AG09319 (cell line): ENCODE data around the gene SCYL2.
"Not testable (repeated sequence)": the region's sequence is repeated elsewhere in the genome, so short reads cannot be mapped to it uniquely, and the experiment has no call there.

Experiments
- DNase-seq: peaks from one replicate; pipeline ENCODE4 v3.0.0-alpha.2; 2010; ENCODE audit warnings: low read depth; ENCODE audit errors: extremely low read depth
- CTCF ChIP-seq: IDR thresholded peaks from 2 replicates; pipeline ENCODE4 v1.5.1; 2011; ENCODE audit warnings: low read depth, mild to moderate bottlenecking, inconsistent platforms, low read length, moderate library complexity

Gene SCYL2, protein sequence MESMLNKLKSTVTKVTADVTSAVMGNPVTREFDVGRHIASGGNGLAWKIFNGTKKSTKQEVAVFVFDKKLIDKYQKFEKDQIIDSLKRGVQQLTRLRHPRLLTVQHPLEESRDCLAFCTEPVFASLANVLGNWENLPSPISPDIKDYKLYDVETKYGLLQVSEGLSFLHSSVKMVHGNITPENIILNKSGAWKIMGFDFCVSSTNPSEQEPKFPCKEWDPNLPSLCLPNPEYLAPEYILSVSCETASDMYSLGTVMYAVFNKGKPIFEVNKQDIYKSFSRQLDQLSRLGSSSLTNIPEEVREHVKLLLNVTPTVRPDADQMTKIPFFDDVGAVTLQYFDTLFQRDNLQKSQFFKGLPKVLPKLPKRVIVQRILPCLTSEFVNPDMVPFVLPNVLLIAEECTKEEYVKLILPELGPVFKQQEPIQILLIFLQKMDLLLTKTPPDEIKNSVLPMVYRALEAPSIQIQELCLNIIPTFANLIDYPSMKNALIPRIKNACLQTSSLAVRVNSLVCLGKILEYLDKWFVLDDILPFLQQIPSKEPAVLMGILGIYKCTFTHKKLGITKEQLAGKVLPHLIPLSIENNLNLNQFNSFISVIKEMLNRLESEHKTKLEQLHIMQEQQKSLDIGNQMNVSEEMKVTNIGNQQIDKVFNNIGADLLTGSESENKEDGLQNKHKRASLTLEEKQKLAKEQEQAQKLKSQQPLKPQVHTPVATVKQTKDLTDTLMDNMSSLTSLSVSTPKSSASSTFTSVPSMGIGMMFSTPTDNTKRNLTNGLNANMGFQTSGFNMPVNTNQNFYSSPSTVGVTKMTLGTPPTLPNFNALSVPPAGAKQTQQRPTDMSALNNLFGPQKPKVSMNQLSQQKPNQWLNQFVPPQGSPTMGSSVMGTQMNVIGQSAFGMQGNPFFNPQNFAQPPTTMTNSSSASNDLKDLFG

GRCh38 chr12:100266835-100267602 lies at the start of gene SCYL2, which contains the start of gene DEPDC4:
TSS of gene SCYL2 (plus strand) at chr12:100267177. CDS start at chr12:100282971, 15,794 bp downstream.
TSS of gene DEPDC4 (minus strand) at chr12:100267079. CDS start at chr12:100267076, 3 bp downstream.
- no peak for TF ChIP-seq CTCF

DNA sequence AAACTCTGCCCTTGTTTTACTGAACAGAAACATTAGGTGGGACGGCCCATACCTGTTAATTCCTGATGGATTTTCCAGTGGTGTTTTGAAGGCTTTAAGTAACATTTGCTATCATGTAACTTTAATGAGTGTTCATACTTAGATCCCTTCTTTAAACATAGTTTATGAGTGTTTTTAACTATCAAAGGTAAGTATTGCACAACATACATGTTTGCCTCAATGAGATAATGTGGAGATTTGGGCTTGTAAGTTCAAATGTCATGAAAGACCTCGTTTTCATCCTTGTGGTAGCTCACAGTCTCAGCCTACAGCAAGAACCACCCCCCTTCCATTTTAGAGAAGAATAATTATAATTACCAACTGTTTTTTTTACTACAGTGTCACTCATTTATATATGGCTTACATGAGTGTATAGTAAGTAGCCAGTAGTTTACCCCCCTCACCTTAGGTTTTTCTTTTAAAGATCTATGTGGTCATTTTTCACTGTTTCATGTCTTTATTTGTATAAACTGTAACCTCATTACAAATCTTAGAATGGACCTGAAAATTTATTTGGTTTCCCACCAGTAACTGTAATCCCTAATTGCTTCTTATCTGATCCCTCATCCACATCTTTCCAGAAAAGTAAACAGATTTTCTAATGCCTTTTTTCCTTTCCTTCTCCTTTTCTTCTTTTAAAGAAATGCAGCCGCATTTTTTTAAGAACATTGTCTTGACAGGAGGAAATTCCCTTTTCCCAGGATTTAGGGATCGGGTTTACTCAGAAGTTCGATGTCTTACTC lies 47.5 kb upstream of the SCYL2 start:
- no peak for TF ChIP-seq CTCF
- no peak for DNase-seq

More at GRCh38 chr12:100266835-100267602, at the start of gene SCYL2, which contains the start of gene DEPDC4:
- DNase-seq = peak; percentile 96

- TF ChIP-seq CTCF = no peak
- no peak for DNase-seq
Measured at GRCh38 chr12:100221523-100221922, 45.5 kb upstream of the SCYL2 start.

- not testable (repeated sequence) for DNase-seq
Measured at GRCh38 chr12:100222173-100222572, 44.8 kb upstream of the SCYL2 start.

GRCh38 chr12:100225491-100225890 lies 41.5 kb upstream of the SCYL2 start:
- no peak for DNase-seq

DNA sequence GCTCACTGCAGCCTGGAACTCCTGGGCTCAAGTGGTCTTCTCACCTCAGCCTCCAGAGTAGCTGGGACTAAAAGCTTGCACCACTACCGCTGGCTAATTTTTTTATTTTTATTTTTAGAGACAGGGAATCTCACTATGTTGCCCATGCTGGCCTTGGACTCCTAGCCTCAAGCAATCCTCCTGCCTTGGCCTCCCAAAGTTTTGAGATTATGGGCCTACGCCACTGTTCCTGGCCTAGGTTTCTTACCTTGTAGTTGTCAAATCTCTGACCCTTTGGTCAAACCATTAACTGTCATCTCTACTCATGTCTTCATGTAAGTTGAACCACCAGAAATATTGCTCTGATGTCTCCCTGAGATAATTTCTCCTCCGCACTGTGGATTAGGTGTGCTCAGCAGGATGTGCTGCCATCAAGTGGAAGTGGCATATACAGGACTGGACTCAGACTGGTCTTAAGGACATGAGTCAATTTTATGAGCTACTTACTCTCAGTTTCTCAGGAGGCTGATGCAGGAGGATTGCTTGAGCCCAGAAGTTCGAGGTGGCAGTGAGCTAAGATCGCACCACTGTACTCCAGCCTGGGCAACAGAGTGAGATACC lies 37.8 kb upstream of the SCYL2 start:
- no peak for DNase-seq
- peak; percentile 10; the same call in 1 of the 2 replicates for TF ChIP-seq CTCF

More at GRCh38 chr12:100225491-100225890, 41.5 kb upstream of the SCYL2 start:
- TF ChIP-seq CTCF = no peak
